Fibroblast of lung (primary cell): ENCODE measurements around the gene MUC6.

Source experiments
- EZH2 ChIP-seq: IDR thresholded peaks from 2 replicates; pipeline ENCODE4 v1.5.1; 2012; ENCODE audit warnings: low read length, control low read depth, mild to moderate bottlenecking; ENCODE audit errors: missing control alignments
- TF ChIP-seq, protein P1 (sequence below), 2 donors: IDR thresholded peaks in 1 of 2; conservative IDR thresholded peaks in 1 of 2; 1 replicate in 1 of 2; 2 replicates in 1 of 2; pipeline ENCODE4 v1.5.1; 2011 to 2012; ENCODE audit warnings: low read length in 2 of 2, control low read depth in 1 of 2, inconsistent platforms in 1 of 2, low read depth in 1 of 2, mild to moderate bottlenecking in 1 of 2

GRCh38 chr11:1018091-1018490 lies 18.4 kb downstream of the MUC6 start:
- no peak for TF ChIP-seq EZH2
- TF ChIP-seq, protein P1, sequence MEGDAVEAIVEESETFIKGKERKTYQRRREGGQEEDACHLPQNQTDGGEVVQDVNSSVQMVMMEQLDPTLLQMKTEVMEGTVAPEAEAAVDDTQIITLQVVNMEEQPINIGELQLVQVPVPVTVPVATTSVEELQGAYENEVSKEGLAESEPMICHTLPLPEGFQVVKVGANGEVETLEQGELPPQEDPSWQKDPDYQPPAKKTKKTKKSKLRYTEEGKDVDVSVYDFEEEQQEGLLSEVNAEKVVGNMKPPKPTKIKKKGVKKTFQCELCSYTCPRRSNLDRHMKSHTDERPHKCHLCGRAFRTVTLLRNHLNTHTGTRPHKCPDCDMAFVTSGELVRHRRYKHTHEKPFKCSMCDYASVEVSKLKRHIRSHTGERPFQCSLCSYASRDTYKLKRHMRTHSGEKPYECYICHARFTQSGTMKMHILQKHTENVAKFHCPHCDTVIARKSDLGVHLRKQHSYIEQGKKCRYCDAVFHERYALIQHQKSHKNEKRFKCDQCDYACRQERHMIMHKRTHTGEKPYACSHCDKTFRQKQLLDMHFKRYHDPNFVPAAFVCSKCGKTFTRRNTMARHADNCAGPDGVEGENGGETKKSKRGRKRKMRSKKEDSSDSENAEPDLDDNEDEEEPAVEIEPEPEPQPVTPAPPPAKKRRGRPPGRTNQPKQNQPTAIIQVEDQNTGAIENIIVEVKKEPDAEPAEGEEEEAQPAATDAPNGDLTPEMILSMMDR (conservative IDR thresholded peaks at IDR 0.05 in 1 of 2, IDR thresholded peaks at IDR 0.05 in 1 of 2; ENCODE audit: low read depth in 1 of 2, low read length in 2 of 2), result no peak
